GM12878 (cell line): ENCODE results near the gene CMC1. TPM values are rescaled to one million over a fixed set of nuclear protein-coding genes. Genes with fewer than 3 reads are reported as not detected.

Experiments used
- BMI1 ChIP-seq: fragments of 450-650 bp; IDR thresholded peaks from 2 replicates; pipeline ENCODE4 v1.6.1; 2016; ENCODE audit warnings: mild to moderate bottlenecking, moderate library complexity, borderline replicate concordance
- CREB1 ChIP-seq: IDR thresholded peaks from 2 replicates; pipeline ENCODE4 v1.6.1; 2012; ENCODE audit warnings: low read depth, mild to moderate bottlenecking, inconsistent platforms
- CTCF ChIP-seq, 3 experiments: IDR thresholded peaks in 2 of 3; conservative IDR thresholded peaks in 1 of 3; 2 replicates each; pipeline ENCODE4 v1.5.1; 2011; ENCODE audit warnings: low read depth in 3 of 3, low read length in 3 of 3, mild to moderate bottlenecking in 3 of 3, control low read depth in 2 of 3, moderate library complexity in 2 of 3, inconsistent platforms in 1 of 3, mixed read lengths in 1 of 3; ENCODE audit not compliant: control insufficient read depth in 2 of 3, insufficient read depth in 1 of 3; ENCODE audit errors: extremely low read depth in 1 of 3
- HSF1 ChIP-seq: fragments of 150-350 bp; IDR thresholded peaks from 2 replicates; pipeline ENCODE4 v1.6.1; 2014; ENCODE audit warnings: mild to moderate bottlenecking, low read depth, low read length
- MXI1 ChIP-seq: fragments of 150-350 bp; IDR thresholded peaks from 2 replicates; pipeline ENCODE4 v1.6.1; 2011; ENCODE audit warnings: low read depth, mild to moderate bottlenecking, inconsistent platforms, low read length, improper control_type of control experiment
- NFXL1 ChIP-seq: fragments of 450-650 bp; IDR thresholded peaks from 2 replicates; pipeline ENCODE4 v1.6.1; 2017; ENCODE audit warnings: antibody characterized with exemption, mild to moderate bottlenecking, borderline replicate concordance
- NR2C1 ChIP-seq: fragments of 450-650 bp; IDR thresholded peaks from 2 replicates; pipeline ENCODE4 v1.6.1; 2017; ENCODE audit warnings: antibody characterized with exemption, mild to moderate bottlenecking, moderate library complexity
- NRF1 ChIP-seq: conservative IDR thresholded peaks from 2 replicates; pipeline ENCODE4 v1.6.1; 2011; ENCODE audit warnings: mild to moderate bottlenecking, low read depth, low read length, improper control_type of control experiment
- RAD21 ChIP-seq: IDR thresholded peaks from 2 replicates; pipeline ENCODE4 v1.6.1; 2011; ENCODE audit warnings: mild to moderate bottlenecking, low read depth, low read length, moderate library complexity; ENCODE audit not compliant: insufficient read depth
- RELA ChIP-seq: fragments of 450-650 bp; IDR thresholded peaks from 2 replicates; pipeline ENCODE4 v1.8.0; 2014; ENCODE audit warnings: borderline replicate concordance; ENCODE audit not compliant: partially characterized antibody
- ZNF207 ChIP-seq: fragments of 450-650 bp; IDR thresholded peaks from 2 replicates; pipeline ENCODE4 v1.6.1; 2014; ENCODE audit warnings: antibody characterized with exemption, mild to moderate bottlenecking, borderline replicate concordance
- ZNF384 ChIP-seq: IDR thresholded peaks from 2 replicates; pipeline ENCODE4 v1.6.1; 2012; ENCODE audit warnings: low read depth, mild to moderate bottlenecking, low read length, improper control_type of control experiment, borderline replicate concordance
- polyA plus RNA-seq, 11 experiments: library from polyadenylated mRNA; depleted of rRNA in 4 of 11; unstranded in 6 of 11; stranded (reverse) in 5 of 11; fragments of >200 nt; fragmentation: Nextera tagmentation in 4 of 11; fragmentation: Illumina TruSeq in 1 of 11; extraction: Ambion mirVana in 4 of 11; extraction: Trizol in 1 of 11; gene quantifications; 1 replicate in 1 of 11; 2 replicates in 10 of 11; pipeline versions ENCODE4 v1.2.1 to v1.2.3, GENCODE V29; 2011 to 2016; ENCODE audit warnings: inconsistent platforms in 2 of 11, missing spikeins in 2 of 11, low read depth in 1 of 11
- total RNA-seq, 4 experiments: library from RNA; depleted of rRNA in 3 of 4; stranded (reverse); fragments of >200 nt in 3 of 4; fragmentation: Illumina TruSeq in 1 of 4; extraction: Trizol in 1 of 4; gene quantifications; 2 replicates each; pipeline versions ENCODE4 v1.2.1 to v1.2.3, GENCODE V29; 2013 to 2021

Gene CMC1
- total and polyA plus RNA-seq, 10 of the 15 experiments (the other 5 are each of a cell fraction or from before 2014, with no cell fraction given): 12.3 to 118 (median 29.3) TPM

- TF ChIP-seq HSF1 (no peak), RELA (no peak), NR2C1 (no peak), CREB1 (no peak), NFXL1 (no peak), RAD21 (no peak), NRF1 (no peak), ZNF207 (no peak), BMI1 (no peak), ZNF384 (no peak), CTCF (IDR thresholded peaks at IDR 0.05 in 2 of 3, conservative IDR thresholded peaks at IDR 0.05 in 1 of 3; ENCODE audit: control insufficient read depth in 2 of 3, extremely low read depth in 1 of 3, insufficient read depth in 1 of 3, low read depth in 3 of 3, low read length in 3 of 3) (no peak), MXI1 (no peak)
- TF ChIP-seq, all 136 proteins: peak for 0
These were observed 58.3 kb downstream of the CMC1 start (continued) for GRCh38 chr3:28299705-28300104.
